ENCODE measurements around the gene FGD2.
"Not testable (repeated sequence)": the region's sequence is repeated elsewhere in the genome, so short reads cannot be mapped to it uniquely, and the experiment has no call there.

Gene FGD2

DNA sequence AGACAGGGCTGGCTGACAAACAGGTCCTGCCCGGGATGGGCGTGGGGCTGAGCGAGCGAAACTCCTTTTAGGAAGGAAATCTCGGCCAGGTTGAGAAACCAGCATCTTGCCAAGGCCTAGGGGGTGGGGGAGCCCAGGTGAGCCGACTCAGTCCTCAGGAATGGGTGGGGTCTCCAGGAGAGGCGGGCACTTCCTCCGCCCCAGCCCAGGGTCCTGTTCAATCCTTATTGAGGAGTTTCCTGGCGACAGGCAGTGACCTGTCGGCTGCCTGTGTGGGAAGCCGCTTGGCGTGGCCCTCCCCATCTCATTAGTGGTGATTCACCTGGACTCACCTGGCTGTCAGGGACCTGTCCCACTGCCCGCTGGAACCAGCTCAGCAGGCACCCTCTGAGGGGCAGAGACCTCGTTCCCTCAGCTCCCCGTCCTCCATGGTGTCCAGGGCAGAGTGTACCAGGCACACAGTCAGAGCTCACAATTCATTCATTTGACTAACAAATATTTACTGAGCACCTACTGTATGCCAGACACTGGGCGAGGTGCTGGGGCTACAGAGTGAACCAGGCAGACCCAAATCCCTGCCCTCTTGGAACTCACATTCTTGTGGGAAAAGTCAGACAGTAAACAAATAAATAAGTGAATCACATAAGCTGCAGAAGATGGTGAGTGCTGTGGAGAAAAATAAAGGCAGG, 51.1 kb downstream of the FGD2 start:
- no peak overlapping the region for H3K4me3 ChIP-seq (ENCODE audit: low read depth, low read length)
- TF ChIP-seq, protein P1, sequence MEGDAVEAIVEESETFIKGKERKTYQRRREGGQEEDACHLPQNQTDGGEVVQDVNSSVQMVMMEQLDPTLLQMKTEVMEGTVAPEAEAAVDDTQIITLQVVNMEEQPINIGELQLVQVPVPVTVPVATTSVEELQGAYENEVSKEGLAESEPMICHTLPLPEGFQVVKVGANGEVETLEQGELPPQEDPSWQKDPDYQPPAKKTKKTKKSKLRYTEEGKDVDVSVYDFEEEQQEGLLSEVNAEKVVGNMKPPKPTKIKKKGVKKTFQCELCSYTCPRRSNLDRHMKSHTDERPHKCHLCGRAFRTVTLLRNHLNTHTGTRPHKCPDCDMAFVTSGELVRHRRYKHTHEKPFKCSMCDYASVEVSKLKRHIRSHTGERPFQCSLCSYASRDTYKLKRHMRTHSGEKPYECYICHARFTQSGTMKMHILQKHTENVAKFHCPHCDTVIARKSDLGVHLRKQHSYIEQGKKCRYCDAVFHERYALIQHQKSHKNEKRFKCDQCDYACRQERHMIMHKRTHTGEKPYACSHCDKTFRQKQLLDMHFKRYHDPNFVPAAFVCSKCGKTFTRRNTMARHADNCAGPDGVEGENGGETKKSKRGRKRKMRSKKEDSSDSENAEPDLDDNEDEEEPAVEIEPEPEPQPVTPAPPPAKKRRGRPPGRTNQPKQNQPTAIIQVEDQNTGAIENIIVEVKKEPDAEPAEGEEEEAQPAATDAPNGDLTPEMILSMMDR (IDR thresholded peaks at IDR 0.05; ENCODE audit: borderline replicate concordance, insufficient read depth, low read depth, low read length): no peak

DNA sequence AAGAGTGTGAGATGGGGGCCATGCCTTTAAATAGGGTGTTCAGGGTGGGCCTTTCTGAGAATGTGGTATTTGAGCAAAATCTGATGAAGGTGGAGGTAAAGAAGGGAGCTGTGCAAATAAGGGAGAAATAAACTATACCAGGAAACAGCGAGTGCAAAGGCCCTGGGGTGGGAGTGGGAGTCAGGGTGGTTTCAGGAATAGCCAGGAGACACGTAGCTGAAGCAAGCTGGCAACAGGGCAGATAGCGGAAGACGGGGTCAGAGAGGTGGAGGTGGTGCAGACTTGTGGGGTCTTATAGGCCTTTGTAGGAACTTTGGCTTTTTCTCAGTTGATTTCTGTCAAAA, 51.6 kb downstream of the FGD2 start:
- TF ChIP-seq, protein P1 (IDR thresholded peaks at IDR 0.05; ENCODE audit: borderline replicate concordance, insufficient read depth, low read depth, low read length): no peak
- H3K4me3 ChIP-seq (ENCODE audit: low read depth, low read length): no peak overlapping the region

DNA sequence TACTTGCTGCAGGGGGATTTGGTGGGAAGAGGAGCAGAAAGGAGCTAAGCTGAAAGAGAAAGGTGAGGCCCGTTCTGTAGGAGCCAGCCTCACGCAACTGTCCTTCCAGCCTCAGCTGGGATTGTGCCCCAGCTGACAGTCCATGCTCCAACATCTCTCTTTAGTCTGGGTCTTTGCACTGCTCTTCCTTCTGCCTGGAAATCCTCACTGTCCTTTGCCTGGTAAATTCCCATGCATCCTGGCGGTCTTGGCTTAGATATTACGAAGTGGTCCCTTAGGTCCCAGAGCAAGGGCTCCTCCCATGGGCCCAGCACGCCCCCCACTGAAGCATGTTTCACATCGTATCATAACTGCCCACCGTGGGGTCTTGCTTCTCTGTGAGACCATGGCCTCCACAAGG, 52.2 kb downstream of the FGD2 start:
- H3K4me3 ChIP-seq (ENCODE audit: low read depth, low read length): no peak overlapping the region
- TF ChIP-seq, protein P1 (IDR thresholded peaks at IDR 0.05; ENCODE audit: borderline replicate concordance, insufficient read depth, low read depth, low read length): no peak

DNA sequence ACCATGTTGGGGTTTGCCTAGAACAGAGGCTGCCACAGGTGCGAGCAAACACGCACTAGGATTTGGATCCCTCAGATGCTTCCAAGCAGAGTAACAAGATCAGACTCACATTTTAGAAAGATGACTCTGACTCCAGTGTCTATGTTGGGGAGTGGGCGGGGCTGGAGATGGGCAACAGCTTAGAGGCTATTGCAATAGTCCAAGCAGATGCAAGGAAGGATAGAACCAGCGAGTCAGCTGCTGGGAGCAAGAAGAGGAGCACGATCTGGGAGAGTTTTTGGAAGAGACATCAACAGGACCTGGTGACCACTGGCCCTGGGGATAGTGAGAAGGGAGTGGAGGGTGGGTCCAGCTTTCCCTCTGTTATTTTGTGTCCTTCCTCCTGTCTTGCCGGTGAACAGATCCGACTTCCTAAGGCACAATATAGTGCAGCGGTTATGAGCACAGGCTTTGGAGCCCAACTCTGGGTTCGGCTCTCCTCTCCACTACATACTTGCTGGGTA, 52.7 kb downstream of the FGD2 start:
- H3K4me3 ChIP-seq (ENCODE audit: low read depth, low read length): no peak overlapping the region
- TF ChIP-seq, protein P1 (IDR thresholded peaks at IDR 0.05; ENCODE audit: borderline replicate concordance, insufficient read depth, low read depth, low read length): no peak

DNA sequence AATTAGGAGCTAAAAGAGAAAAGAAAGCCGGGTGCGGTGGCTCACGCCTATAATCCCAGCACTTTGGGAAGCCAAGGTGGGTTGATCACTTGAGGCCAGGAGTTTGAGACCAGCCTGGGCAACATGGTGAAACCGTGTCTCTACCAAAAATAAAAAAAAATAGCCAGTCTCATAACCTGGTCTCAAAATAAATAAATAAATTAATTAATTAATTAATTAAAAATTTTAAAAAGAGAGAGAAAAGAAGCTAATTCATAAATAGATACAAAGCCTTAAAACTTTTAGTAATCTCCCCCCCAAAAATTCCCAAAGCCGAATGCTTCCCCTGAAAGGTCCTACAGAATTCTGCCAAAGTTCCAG, 53.5 kb downstream of the FGD2 start:
- H3K4me3 ChIP-seq (ENCODE audit: low read depth, low read length): not testable (repeated sequence)

DNA sequence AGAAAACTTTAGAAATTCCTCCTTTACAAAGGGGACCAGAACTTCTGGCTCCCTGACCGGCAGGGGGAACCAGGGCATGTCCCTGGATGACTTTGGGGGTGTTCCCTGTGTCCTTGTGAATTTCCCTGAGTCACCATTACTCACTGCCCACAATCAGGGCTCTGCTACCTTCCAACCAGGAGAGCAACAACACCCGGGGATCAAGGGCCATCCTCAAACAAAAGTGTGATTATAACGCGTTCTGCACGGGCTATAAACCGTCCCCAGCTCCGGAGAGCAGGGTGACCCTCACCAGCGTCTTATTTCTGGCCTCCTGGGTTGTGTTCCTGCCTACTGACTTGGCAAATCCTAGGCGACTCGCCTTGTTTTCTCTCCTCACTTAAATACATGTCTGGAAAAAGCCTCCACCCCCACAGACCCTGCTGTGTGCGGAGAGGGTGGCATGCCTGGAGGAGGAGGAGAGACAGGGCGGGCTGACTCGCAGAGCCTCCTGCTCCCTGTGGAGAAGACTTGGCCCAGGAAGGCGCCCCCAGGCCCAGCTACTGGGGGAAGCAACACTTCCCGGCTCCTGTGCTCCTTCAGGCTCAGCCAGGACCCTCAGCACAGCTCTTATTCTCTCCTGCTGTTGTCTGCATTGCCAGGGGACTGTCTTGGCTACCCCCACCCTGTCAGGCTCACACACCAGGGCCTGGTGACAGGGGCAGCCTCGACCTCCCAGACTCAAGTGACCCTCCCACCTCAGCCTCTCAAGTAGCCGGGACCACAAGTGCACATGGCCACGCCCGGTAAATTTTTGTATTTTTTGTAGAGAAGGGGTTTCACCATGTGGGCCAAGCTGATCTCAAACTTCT, 54.1 kb downstream of the FGD2 start:
- TF ChIP-seq, protein P1 (IDR thresholded peaks at IDR 0.05; ENCODE audit: borderline replicate concordance, insufficient read depth, low read depth, low read length): 0 out of 2 replicates have a peak, but pooled peaks have one; percentile 17
- H3K4me3 ChIP-seq (ENCODE audit: low read depth, low read length): no peak overlapping the region

DNA sequence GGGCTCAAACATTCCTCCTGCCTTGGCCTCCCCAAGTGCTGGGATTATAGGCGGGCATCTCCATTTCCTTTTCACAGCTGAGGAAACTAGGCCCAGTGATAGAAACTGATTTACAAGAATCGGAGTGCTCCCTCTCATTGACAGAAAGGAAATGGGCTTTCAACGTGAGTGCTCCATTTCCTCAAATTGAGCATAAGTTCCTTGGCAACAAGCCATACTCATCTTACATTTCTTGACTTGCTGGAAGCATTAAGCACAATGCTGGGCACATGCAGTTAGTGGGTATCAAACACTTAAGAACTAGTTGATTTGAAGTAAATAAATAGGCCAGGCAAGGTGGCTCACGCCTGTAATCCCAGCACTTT, 54.7 kb downstream of the FGD2 start:
- H3K4me3 ChIP-seq (ENCODE audit: low read depth, low read length): no peak overlapping the region
- TF ChIP-seq, protein P1 (IDR thresholded peaks at IDR 0.05; ENCODE audit: borderline replicate concordance, insufficient read depth, low read depth, low read length): no peak

All from GM12875 (cell line).